ENCODE data around the gene ANKZF1.

Gene ANKZF1

DNA sequence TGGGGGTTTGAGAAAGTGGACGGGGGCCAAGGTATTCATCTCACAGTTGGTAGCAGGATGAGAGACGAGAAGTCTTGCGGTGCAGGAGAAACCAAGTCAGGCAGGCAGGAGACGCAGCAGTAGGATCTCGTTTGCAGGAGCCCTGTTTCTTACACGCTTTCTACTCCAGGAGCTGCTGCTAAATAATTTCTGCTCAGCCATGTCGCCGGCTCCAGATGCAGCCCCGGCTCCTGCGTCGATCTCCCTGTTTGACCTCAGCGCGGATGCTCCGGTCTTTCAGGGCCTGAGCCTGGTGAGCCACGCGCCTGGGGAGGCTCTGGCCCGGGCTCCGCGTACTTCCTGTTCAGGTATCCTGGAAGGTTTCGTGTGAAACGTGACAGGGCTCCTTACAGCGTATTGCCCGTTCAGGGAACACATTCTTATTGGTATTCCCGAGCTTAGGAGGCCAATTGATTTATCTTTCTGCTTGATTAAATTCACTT lies 494 bp downstream of the ANKZF1 start:
- H3K79me1 ChIP-seq (replicated peaks; ENCODE audit: low read length, poor library complexity, severe bottlenecking) = peaks cover 46% of the 10 kb centered on the region
- peak overlapping the region; percentile 89 for H3K4me2 ChIP-seq (ENCODE audit: low read length, poor library complexity, severe bottlenecking)
- H2BK5ac ChIP-seq (ENCODE audit: low read depth, low read length, poor library complexity, severe bottlenecking) = no peak overlapping the region
- H3K18ac ChIP-seq (ENCODE audit: low read depth in 1 of 2, low read length in 2 of 2) = peak overlapping the region in 1 of 2 experiments; percentile 68
- H3K14ac ChIP-seq (ENCODE audit: low read length in 2 of 2) = peak overlapping the region in 1 of 2 experiments; percentile 38
- peaks cover 12% of the 10 kb centered on the region for H3K4me1 ChIP-seq (ENCODE audit: control insufficient read depth, insufficient read depth, low read depth, low read length)
- H3K36me3 ChIP-seq (ENCODE audit: control insufficient read depth in 1 of 2, insufficient read depth in 2 of 2, low read depth in 1 of 2, low read length in 2 of 2) = peaks cover 36 to 54% of the 10 kb centered on the region in 2 experiments
- no peaks in the 10 kb centered on the region for H3K9me3 ChIP-seq (ENCODE audit: control insufficient read depth, low read length)
- peak; percentile 67 for DNase-seq
- peak overlapping the region; percentile 96 for H3K9ac ChIP-seq (ENCODE audit: low read length)
- no peak overlapping the region for H2AK5ac ChIP-seq (ENCODE audit: low read length, severe bottlenecking)
- peak overlapping the region; percentile 44 for H3K27ac ChIP-seq (ENCODE audit: low read length, poor library complexity, severe bottlenecking)
- no peak overlapping the region for H4K91ac ChIP-seq (ENCODE audit: low read length)
- H3K23ac ChIP-seq (ENCODE audit: low read length in 2 of 2) = peak overlapping the region in 1 of 2 experiments; percentile 90
- H3K4ac ChIP-seq (ENCODE audit: low read depth in 1 of 2, low read length in 2 of 2) = peak overlapping the region in 1 of 2 experiments; percentile 22
- H3K27me3 ChIP-seq (ENCODE audit: control insufficient read depth in 1 of 2, insufficient read depth in 1 of 2, low read length in 2 of 2) = no peaks in the 10 kb centered on the region
- peak overlapping the region; percentile 81 for H2AFZ ChIP-seq (ENCODE audit: low read depth, low read length)
- peak overlapping the region in 1 of 2 experiments; percentile 23 for H2BK12ac ChIP-seq (ENCODE audit: low read length in 2 of 2)
- H4K8ac ChIP-seq (ENCODE audit: low read length) = no peak overlapping the region
- peak overlapping the region; percentile 83 to 94 for H3K4me3 ChIP-seq (ENCODE audit: insufficient read depth in 1 of 2, low read depth in 1 of 2, low read length in 2 of 2)
- no peak overlapping the region for H2BK15ac ChIP-seq (ENCODE audit: low read depth, poor library complexity, severe bottlenecking)
- H2BK120ac ChIP-seq (ENCODE audit: low read depth, low read length) = no peak overlapping the region
- 0% methylated on average over 24 of the region's 24 CpGs for WGBS

DNA sequence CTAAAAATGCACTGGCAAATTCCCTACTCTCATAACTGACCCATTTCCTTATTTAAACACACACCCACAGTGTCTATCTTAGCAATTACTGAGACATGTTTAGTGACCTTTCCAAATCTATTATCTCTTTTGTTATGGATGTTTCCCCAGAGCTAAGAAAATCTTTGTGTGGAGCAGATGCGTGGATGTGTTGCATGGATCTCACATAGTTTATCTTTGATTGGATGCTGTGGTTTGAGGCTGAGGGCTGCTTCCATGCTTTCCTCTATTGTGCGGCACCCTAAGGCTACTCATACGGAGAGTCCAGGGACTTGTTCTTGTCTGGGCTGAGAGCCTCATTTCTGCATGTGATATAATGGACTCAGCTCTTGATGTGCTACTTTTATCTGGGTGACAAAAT lies 4.7 kb downstream of the ANKZF1 start:
- H2BK120ac ChIP-seq (ENCODE audit: low read depth, low read length) = no peak overlapping the region
- no peak overlapping the region for H3K9ac ChIP-seq (ENCODE audit: low read length)
- no peak overlapping the region for H3K4me2 ChIP-seq (ENCODE audit: low read length, poor library complexity, severe bottlenecking)
- H4K91ac ChIP-seq (ENCODE audit: low read length) = no peak overlapping the region
- no peaks in the 10 kb centered on the region for H3K27me3 ChIP-seq (ENCODE audit: control insufficient read depth in 1 of 2, insufficient read depth in 1 of 2, low read length in 2 of 2)
- WGBS = 92% methylated on average over 3 of the region's 3 CpGs
- H3K79me1 ChIP-seq (replicated peaks; ENCODE audit: low read length, poor library complexity, severe bottlenecking) = peaks cover 31% of the 10 kb centered on the region
- peaks cover 43 to 78% of the 10 kb centered on the region in 2 experiments for H3K36me3 ChIP-seq (ENCODE audit: control insufficient read depth in 1 of 2, insufficient read depth in 2 of 2, low read depth in 1 of 2, low read length in 2 of 2)
- H2BK15ac ChIP-seq (ENCODE audit: low read depth, poor library complexity, severe bottlenecking) = no peak overlapping the region
- no peak overlapping the region for H3K4ac ChIP-seq (ENCODE audit: low read depth in 1 of 2, low read length in 2 of 2)
- DNase-seq = no peak
- no peaks in the 10 kb centered on the region for H3K9me3 ChIP-seq (ENCODE audit: control insufficient read depth, low read length)
- H2AFZ ChIP-seq (ENCODE audit: low read depth, low read length) = no peak overlapping the region
- no peak overlapping the region for H3K23ac ChIP-seq (ENCODE audit: low read length in 2 of 2)
- H2BK5ac ChIP-seq (ENCODE audit: low read depth, low read length, poor library complexity, severe bottlenecking) = no peak overlapping the region
- no peak overlapping the region for H4K8ac ChIP-seq (ENCODE audit: low read length)
- no peak overlapping the region for H3K14ac ChIP-seq (ENCODE audit: low read length in 2 of 2)
- no peaks in the 10 kb centered on the region for H3K4me1 ChIP-seq (ENCODE audit: control insufficient read depth, insufficient read depth, low read depth, low read length)
- H3K27ac ChIP-seq (ENCODE audit: low read length, poor library complexity, severe bottlenecking) = no peak overlapping the region
- H3K4me3 ChIP-seq (ENCODE audit: insufficient read depth in 1 of 2, low read depth in 1 of 2, low read length in 2 of 2) = no peak overlapping the region
- H2AK5ac ChIP-seq (ENCODE audit: low read length, severe bottlenecking) = no peak overlapping the region
- no peak overlapping the region for H2BK12ac ChIP-seq (ENCODE audit: low read length in 2 of 2)
- no peak overlapping the region for H3K18ac ChIP-seq (ENCODE audit: low read depth in 1 of 2, low read length in 2 of 2)

DNA sequence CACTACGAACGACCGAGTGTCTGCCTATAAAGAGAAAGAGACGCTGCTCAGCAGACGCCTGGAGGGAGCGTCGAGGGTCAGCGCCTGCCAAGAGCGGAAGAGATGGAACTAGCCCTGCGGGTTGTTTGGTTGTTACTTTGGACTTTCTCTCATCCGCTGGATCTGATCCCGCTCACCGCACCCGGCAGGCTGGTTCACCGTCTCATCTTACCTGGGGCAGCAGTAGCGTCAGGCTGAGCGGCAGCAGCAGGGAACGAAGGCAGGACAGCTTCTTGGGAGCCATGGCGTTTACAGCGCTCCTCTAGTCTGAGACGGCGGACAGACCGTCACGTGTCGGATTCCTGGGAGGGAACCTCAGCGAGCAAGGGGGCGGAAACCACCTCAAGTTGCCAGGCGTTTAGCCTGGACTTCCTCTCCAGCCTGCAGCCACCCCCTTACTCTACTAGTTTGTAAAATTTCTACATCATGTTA lies 13.7 kb downstream of the ANKZF1 start:
- H3K18ac ChIP-seq (ENCODE audit: low read depth in 1 of 2, low read length in 2 of 2) = no peak overlapping the region
- no peak overlapping the region for H2AFZ ChIP-seq (ENCODE audit: low read depth, low read length)
- no peak overlapping the region for H2BK12ac ChIP-seq (ENCODE audit: low read length in 2 of 2)
- no peaks in the 10 kb centered on the region for H3K27me3 ChIP-seq (ENCODE audit: control insufficient read depth in 1 of 2, insufficient read depth in 1 of 2, low read length in 2 of 2)
- H3K9ac ChIP-seq (ENCODE audit: low read length) = peak overlapping the region; percentile 70
- peak overlapping the region in 1 of 2 experiments; percentile 72 for H3K4me3 ChIP-seq (ENCODE audit: insufficient read depth in 1 of 2, low read depth in 1 of 2, low read length in 2 of 2)
- peaks cover 20 to 47% of the 10 kb centered on the region in 2 experiments for H3K36me3 ChIP-seq (ENCODE audit: control insufficient read depth in 1 of 2, insufficient read depth in 2 of 2, low read depth in 1 of 2, low read length in 2 of 2)
- no peak overlapping the region for H3K23ac ChIP-seq (ENCODE audit: low read length in 2 of 2)
- H3K4me1 ChIP-seq (ENCODE audit: control insufficient read depth, insufficient read depth, low read depth, low read length) = peaks cover 14% of the 10 kb centered on the region
- no peak overlapping the region for H3K14ac ChIP-seq (ENCODE audit: low read length in 2 of 2)
- peaks cover 16% of the 10 kb centered on the region for H3K79me1 ChIP-seq (replicated peaks; ENCODE audit: low read length, poor library complexity, severe bottlenecking)
- H3K4me2 ChIP-seq (ENCODE audit: low read length, poor library complexity, severe bottlenecking) = no peak overlapping the region
- H2BK120ac ChIP-seq (ENCODE audit: low read depth, low read length) = no peak overlapping the region
- 83% methylated on average over 28 of the region's 28 CpGs for WGBS
- no peak overlapping the region for H2AK5ac ChIP-seq (ENCODE audit: low read length, severe bottlenecking)
- no peak for DNase-seq
- H2BK5ac ChIP-seq (ENCODE audit: low read depth, low read length, poor library complexity, severe bottlenecking) = no peak overlapping the region
- H4K91ac ChIP-seq (ENCODE audit: low read length) = no peak overlapping the region
- H4K8ac ChIP-seq (ENCODE audit: low read length) = no peak overlapping the region
- peak overlapping the region; percentile 20 for H2BK15ac ChIP-seq (ENCODE audit: low read depth, poor library complexity, severe bottlenecking)
- H3K4ac ChIP-seq (ENCODE audit: low read depth in 1 of 2, low read length in 2 of 2) = no peak overlapping the region
- no peaks in the 10 kb centered on the region for H3K9me3 ChIP-seq (ENCODE audit: control insufficient read depth, low read length)
- H3K27ac ChIP-seq (ENCODE audit: low read length, poor library complexity, severe bottlenecking) = no peak overlapping the region

DNA sequence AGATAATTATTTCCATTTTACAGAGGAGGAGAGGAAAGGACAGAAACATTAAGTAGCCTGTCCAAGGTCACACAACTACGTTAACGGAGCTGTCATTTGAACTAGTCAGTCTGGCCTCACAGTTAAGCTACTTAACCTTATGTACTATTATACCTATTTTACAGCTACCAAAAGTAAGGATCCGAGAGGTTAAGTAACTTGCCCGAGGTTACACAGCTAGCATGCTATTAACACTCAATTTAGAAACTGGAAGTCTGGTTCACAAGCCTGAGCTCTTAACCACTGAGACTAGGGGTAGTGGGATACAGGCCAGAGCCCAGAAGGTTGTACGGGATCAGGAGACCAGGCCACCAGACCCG lies 15.2 kb downstream of the ANKZF1 start:
- Histone ChIP-seq H2BK5ac (ENCODE audit: low read depth, low read length, poor library complexity, severe bottlenecking) (no peak overlapping the region), H3K27ac (ENCODE audit: low read length, poor library complexity, severe bottlenecking) (peak overlapping the region; percentile 74), H2BK15ac (ENCODE audit: low read depth, poor library complexity, severe bottlenecking) (no peak overlapping the region), H4K91ac (ENCODE audit: low read length) (peak overlapping the region; percentile 34), H3K14ac (ENCODE audit: low read length in 2 of 2) (no peak overlapping the region), H3K9me3 (ENCODE audit: control insufficient read depth, low read length) (no peaks in the 10 kb centered on the region), H3K23ac (ENCODE audit: low read length in 2 of 2) (no peak overlapping the region), H3K36me3 (ENCODE audit: control insufficient read depth in 1 of 2, insufficient read depth in 2 of 2, low read depth in 1 of 2, low read length in 2 of 2) (peaks cover 22 to 40% of the 10 kb centered on the region in 2 experiments), H2AFZ (ENCODE audit: low read depth, low read length) (peak overlapping the region; percentile 74), H3K9ac (ENCODE audit: low read length) (peak overlapping the region; percentile 99), H3K4ac (ENCODE audit: low read depth in 1 of 2, low read length in 2 of 2) (no peak overlapping the region), H3K4me2 (ENCODE audit: low read length, poor library complexity, severe bottlenecking) (peak overlapping the region; percentile 87), H3K18ac (ENCODE audit: low read depth in 1 of 2, low read length in 2 of 2) (peak overlapping the region; percentile 38 to 48), H3K4me3 (ENCODE audit: insufficient read depth in 1 of 2, low read depth in 1 of 2, low read length in 2 of 2) (peak overlapping the region; percentile 75 to 96), H2BK12ac (ENCODE audit: low read length in 2 of 2) (no peak overlapping the region), H2BK120ac (ENCODE audit: low read depth, low read length) (no peak overlapping the region), H4K8ac (ENCODE audit: low read length) (peak overlapping the region; percentile 93), H3K4me1 (ENCODE audit: control insufficient read depth, insufficient read depth, low read depth, low read length) (peaks cover 25% of the 10 kb centered on the region), H2AK5ac (ENCODE audit: low read length, severe bottlenecking) (no peak overlapping the region), H3K27me3 (ENCODE audit: control insufficient read depth in 1 of 2, insufficient read depth in 1 of 2, low read length in 2 of 2) (no peaks in the 10 kb centered on the region), H3K79me1 (replicated peaks; ENCODE audit: low read length, poor library complexity, severe bottlenecking) (peaks cover 16% of the 10 kb centered on the region)
- WGBS = 45% methylated on average over 4 of the region's 6 CpGs
- DNase-seq = no peak
